Stomach (tissue), 4 donors: Measurements from ENCODE around the gene MYH11.

Experiments
- EP300 ChIP-seq: sonication (generic); formaldehyde crosslinking; IDR thresholded peaks from one replicate; pipeline ENCODE4 v1.6.1; 2017; ENCODE audit warnings: antibody characterized with exemption
- POLR2A ChIP-seq, 4 donors: fragments of 450-650 bp; IDR thresholded peaks; one replicate each; pipeline ENCODE4 v1.6.1; 2016; ENCODE audit warnings: antibody characterized with exemption in 4 of 4, control low read depth in 2 of 4, mild to moderate bottlenecking in 1 of 4, moderate library complexity in 1 of 4
- POLR2AphosphoS5 ChIP-seq, 3 donors: sonication (generic); formaldehyde crosslinking; IDR thresholded peaks; one replicate each; pipeline ENCODE4 v1.6.1; 2016; ENCODE audit warnings: antibody characterized with exemption in 3 of 3
- TF ChIP-seq, protein P1 (sequence below), 7 experiments: fragments of 450-650 bp in 4 of 7; fragments of 200-600 bp in 3 of 7; sonication (generic) in 3 of 7; IDR thresholded peaks; one replicate each; pipeline ENCODE4 v1.5.1; 2016 to 2019; ENCODE audit warnings: antibody characterized with exemption in 7 of 7, control low read depth in 2 of 7, mild to moderate bottlenecking in 1 of 7

DNA sequence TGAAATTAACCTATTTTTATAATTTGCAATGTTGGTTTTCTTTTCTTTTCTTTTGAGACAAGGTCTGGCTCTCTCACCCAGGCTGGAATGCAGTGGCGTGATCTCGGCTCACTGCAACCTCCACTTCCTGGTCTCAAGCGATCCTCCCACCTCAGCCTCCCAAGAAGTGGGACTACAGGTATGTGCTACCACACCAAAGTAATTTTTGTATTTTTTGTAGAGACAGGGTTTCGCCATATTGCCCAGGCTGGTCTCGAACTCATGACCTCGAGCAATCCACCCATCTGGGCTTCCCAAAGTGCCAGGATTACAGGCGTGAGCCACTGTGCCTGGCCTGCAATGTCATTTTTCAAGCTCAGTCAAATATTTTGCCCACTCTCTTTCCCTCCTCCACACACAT lies 36.0 kb downstream of the MYH11 start:
- TF ChIP-seq, protein P1, sequence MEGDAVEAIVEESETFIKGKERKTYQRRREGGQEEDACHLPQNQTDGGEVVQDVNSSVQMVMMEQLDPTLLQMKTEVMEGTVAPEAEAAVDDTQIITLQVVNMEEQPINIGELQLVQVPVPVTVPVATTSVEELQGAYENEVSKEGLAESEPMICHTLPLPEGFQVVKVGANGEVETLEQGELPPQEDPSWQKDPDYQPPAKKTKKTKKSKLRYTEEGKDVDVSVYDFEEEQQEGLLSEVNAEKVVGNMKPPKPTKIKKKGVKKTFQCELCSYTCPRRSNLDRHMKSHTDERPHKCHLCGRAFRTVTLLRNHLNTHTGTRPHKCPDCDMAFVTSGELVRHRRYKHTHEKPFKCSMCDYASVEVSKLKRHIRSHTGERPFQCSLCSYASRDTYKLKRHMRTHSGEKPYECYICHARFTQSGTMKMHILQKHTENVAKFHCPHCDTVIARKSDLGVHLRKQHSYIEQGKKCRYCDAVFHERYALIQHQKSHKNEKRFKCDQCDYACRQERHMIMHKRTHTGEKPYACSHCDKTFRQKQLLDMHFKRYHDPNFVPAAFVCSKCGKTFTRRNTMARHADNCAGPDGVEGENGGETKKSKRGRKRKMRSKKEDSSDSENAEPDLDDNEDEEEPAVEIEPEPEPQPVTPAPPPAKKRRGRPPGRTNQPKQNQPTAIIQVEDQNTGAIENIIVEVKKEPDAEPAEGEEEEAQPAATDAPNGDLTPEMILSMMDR (IDR thresholded peaks at IDR 0.05), result no peak
- TF ChIP-seq POLR2AphosphoS5 (IDR thresholded peaks at IDR 0.05) (no peak), EP300 (no peak), POLR2A (IDR thresholded peaks at IDR 0.05) (no peak)
